HG02885 (cell line): ENCODE data around the gene NUDT1.

Experiments
- ATAC-seq: cut with Tn5 transposase; IDR thresholded peaks from one replicate; pipeline ENCODE4 v1.9.1; 2021; ENCODE audit warnings: mild to moderate bottlenecking; ENCODE audit not compliant: unreplicated experiment, poor library complexity

NUDT1 gene

GRCh38 chr7:2245883-2246675 is 4.1 kb downstream of the NUDT1 start:
- no peak for ATAC-seq

GRCh38 chr7:2247141-2247995 is 5.3 kb downstream of the NUDT1 start:
- no peak for ATAC-seq

GRCh38 chr7:2248984-2249694 is 7.1 kb downstream of the NUDT1 start:
- ATAC-seq: no peak

- no peak for ATAC-seq
These were observed 7.8 kb downstream of the NUDT1 start for GRCh38 chr7:2249744-2250323.

- ATAC-seq: no peak
These were observed 9.4 kb downstream of the NUDT1 start for GRCh38 chr7:2251381-2251780.

- no peak for ATAC-seq
These were observed 10.1 kb downstream of the NUDT1 start for GRCh38 chr7:2251841-2252771.

GRCh38 chr7:2253021-2253420 is 11.0 kb downstream of the NUDT1 start:
- ATAC-seq: no peak

- no peak for ATAC-seq
These were observed 11.7 kb downstream of the NUDT1 start for GRCh38 chr7:2253525-2254244.

GRCh38 chr7:2254429-2255144 is 12.6 kb downstream of the NUDT1 start:
- ATAC-seq: no peak

- ATAC-seq: no peak
These were observed 13.4 kb downstream of the NUDT1 start for GRCh38 chr7:2255145-2256139.

GRCh38 chr7:2256306-2257045 is 14.4 kb downstream of the NUDT1 start:
- no peak for ATAC-seq

GRCh38 chr7:2257046-2257551 is 15.1 kb downstream of the NUDT1 start:
- ATAC-seq: no peak

GRCh38 chr7:2257651-2258050 is 15.6 kb downstream of the NUDT1 start:
- no peak for ATAC-seq

GRCh38 chr7:2258661-2259365 is 16.8 kb downstream of the NUDT1 start:
- ATAC-seq: peak; percentile 87

GRCh38 chr7:2259480-2259879 is 17.5 kb downstream of the NUDT1 start:
- ATAC-seq: no peak

- no peak for ATAC-seq
These were observed 18.8 kb downstream of the NUDT1 start for GRCh38 chr7:2260820-2261219.
